HCEC 1CT (cell line): Measurements from ENCODE around the gene RBP3.

Source experiments
- DNase-seq: peaks from one replicate; pipeline ENCODE4 v3.0.0-alpha.2; 2017

The RBP3 gene

GRCh38 chr10:47359626-47360418 lies 11.7 kb downstream of the RBP3 start:
- no peak for DNase-seq

- no peak for DNase-seq
Observed at GRCh38 chr10:47360419-47361040, 12.4 kb downstream of the RBP3 start.

DNA sequence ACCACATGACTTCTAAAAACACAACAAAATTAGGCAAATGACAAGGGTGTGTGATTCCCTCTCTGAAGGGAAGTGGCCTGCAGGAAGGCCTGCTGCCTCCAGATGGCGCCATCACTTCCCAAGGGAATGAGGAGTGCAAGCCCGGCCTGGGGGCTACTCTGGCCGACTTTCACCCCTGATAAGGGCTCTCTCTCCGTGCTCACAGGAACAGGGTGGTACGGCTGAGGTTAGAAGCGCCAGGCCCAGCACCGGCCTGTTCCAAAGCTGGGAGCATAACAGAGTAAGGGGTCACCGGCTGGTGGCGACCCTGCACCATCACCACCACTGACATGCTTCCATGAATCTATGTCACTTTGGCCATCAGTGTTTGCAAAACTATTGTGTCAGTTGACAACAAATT lies 13.1 kb downstream of the RBP3 start:
- DNase-seq, result peak; percentile 8

- no peak for DNase-seq
Observed at GRCh38 chr10:47362199-47362598, 14.0 kb downstream of the RBP3 start.

DNA sequence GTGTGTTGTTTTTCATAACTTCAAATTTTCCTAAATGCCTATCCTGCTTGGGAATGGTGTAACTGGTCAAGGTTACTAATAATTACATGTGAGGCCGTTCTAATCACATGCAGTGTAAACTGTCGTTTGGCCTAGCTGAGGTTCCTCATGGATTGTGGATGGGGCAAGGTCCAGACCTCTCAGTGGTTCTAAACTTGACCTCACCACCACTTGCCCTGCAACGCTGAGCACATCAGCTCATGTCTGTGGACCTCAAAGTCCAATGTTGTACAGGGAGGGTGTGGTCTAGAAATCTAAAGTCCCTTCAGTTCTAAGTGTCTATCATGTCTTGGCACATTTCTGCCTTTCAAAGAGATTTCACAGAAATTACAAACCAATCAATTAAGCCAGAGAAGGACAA lies 15.6 kb downstream of the RBP3 start:
- DNase-seq, result no peak

DNA sequence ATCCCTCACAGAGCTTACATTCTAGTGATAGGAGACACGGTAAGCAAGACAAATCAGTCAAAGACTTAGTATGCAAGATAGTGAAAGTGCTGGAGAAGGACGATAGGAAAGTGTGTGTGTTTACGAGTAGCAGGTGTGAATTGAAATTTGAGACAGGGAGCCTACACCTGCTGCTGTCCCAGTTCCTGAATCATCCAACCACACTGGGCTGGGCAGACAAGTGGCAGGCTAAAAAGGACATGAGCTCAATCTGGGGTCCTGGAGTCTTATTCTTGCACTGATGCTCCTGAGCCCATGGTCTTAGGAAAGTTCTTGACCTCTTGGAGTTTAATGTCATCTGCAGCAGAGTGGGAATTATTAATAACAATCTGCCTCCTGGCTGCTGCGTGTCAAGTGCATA lies 16.2 kb downstream of the RBP3 start:
- DNase-seq, result no peak

DNA sequence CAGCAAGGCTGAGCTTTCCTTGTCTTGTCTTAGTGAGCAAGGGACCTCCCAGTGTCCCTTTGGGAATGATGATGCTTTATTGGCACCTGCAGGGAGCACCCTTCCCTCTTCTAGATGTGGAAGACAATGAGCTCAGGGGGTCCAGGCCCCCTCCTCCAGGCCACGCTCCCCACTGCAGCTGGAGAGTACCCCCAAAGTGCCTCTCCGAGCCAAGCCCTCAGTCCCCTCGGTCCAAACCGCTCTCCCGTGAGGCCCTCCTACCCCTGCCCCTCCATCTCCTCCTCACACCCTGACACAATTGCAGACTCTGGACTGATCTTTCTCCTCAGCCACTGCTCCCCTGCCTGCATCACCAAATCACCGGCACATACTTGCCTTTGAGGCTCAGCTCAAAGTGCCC lies 16.7 kb downstream of the RBP3 start:
- no peak for DNase-seq

DNA sequence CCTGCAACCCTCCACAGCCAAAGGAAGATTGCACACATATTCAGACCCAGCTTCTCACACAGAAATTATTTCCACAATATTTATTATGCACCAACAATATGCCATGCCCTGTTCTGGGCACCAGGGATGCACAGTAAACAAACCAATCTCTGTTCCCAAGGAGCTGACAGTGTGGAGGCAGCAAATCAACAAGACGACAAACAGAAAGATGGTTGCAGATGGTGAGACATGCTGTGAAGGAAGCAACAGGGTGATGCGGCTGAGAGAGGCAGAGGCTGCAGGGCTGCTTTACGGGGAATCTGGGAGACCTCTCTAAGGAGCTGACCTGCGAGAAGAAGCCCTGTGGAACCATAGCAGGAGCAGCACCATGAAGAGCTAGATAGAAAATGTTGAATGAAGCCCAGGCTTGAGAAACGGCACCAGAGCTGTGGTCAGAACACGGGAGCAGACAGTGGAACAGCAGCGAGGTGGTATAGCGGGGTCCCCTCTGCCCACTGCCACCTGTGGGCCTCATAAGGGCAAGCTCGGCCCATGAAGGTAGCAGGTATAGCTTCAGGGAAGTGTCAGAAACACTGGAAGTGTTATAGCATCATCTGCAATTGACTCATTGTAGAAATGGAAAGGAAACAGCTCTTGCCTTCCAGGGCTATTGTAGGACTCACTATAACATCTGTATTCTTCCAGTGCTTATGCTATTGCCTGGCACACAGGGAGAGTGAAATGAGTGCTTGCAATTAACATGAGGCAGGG lies 17.4 kb downstream of the RBP3 start:
- DNase-seq, result no peak

GRCh38 chr10:47366181-47366631 lies 18.0 kb downstream of the RBP3 start:
- no peak for DNase-seq

DNA sequence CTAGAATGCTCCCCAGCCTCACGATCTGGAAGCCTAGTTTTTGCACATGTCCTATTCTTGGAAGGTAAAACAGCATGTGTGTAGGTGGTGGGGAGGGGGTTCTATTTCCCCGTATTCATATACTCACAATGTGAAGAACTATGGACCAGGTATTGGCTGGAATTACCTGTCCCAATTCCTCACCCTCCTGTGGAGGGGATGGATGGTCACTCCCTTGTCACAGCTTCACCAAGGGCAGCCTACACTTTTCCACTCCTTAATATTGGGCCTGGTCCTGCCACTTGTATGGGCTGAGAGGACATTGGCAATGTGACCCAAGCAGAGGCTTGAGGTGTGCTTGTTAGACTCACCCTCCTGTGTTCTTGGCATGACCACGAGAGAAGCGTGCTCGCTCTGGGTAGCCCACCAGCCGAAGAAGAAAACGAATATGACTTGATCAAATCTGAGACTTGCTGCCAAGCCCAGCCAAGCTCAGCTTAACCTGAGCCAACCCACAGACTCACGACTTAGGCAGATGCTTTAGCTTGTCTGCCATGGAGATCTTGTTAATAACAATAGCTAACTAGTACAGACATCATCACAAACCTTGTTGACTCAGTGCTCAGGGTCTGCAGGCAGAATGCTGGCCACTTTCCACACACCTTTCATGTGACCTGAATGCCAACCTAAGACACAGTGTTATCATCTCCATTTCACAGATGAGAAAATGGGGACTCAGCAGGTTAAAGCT lies 18.7 kb downstream of the RBP3 start:
- no peak for DNase-seq

GRCh38 chr10:47367646-47368045 lies 19.5 kb downstream of the RBP3 start:
- no peak for DNase-seq

- DNase-seq, result no peak
Observed at GRCh38 chr10:47368431-47369180, 20.4 kb downstream of the RBP3 start.

GRCh38 chr10:47369251-47369894 lies 21.2 kb downstream of the RBP3 start:
- no peak for DNase-seq

- no peak for DNase-seq
Observed at GRCh38 chr10:47370015-47370767, 22.0 kb downstream of the RBP3 start.

DNA sequence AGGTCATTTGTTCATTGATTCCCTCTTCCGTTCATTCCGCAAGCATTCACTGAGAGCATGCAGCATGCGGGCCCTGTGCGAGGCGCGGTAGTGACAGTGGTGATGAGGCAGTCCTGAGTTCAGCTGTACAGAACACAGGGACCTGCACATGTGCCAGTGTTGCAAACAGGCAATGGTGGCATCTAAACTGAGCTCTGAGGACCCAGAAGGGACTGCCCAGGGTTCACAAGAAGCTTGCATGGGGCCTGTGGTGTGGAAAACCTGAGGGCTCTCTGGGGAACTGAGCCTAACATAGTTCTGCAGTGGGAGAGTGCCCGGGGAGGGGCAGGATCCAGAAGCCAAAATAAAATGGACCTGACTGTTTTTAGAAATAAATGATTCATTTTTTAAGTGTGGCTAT lies 22.7 kb downstream of the RBP3 start:
- DNase-seq, result no peak

- DNase-seq, result no peak
Observed at GRCh38 chr10:47371629-47372485, 23.7 kb downstream of the RBP3 start.

GRCh38 chr10:47372726-47373125 lies 24.6 kb downstream of the RBP3 start:
- no peak for DNase-seq

GRCh38 chr10:47374611-47375536 lies 26.7 kb downstream of the RBP3 start:
- DNase-seq, result no peak
